Measurements from ENCODE around the gene RMC1. TPM values are rescaled to one million over a fixed set of nuclear protein-coding genes. Genes with fewer than 3 reads are reported as not detected.

RMC1 gene
- total RNA-seq, 1 donor, result 22.7 TPM

DNA sequence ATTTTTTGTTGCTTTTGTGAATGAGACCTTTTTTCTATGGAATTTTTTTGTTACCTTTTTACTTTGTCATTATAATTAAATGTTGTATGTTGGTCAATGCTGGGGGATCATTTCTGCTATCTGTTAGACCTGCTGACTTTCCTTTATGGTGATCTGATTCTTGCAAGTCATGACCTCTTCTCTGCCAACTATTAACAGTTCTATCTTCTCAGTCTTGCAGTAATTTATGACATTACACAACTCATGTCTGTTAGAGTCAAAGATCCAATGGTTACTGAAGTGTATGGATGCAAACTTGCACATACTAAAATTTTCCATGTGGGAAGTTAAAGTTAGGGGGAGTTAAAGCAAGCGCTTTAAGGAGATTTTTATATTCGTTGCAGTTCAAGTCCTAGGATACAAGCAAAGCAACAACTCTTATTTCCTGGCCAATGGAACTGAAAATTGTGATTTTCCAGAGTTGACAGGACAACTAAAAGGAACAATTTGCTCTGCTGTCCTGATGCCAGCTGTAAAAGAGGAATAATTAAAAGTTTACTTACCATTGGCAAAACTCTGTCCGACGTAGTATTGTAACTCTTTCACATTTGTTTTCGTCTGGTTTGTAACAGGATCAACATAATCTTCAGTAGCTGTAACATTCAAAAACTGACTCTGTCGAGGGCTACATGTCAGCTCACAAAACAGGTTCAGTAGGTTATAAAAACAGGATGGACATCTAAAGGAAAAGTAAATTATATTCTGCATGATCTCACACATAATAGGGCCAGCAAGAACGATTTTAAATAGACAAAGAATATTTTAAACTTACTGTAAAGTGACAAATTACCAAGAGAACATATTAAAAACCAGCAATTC lies 65.2 kb downstream of the RMC1 start:
- TF ChIP-seq, protein P1, sequence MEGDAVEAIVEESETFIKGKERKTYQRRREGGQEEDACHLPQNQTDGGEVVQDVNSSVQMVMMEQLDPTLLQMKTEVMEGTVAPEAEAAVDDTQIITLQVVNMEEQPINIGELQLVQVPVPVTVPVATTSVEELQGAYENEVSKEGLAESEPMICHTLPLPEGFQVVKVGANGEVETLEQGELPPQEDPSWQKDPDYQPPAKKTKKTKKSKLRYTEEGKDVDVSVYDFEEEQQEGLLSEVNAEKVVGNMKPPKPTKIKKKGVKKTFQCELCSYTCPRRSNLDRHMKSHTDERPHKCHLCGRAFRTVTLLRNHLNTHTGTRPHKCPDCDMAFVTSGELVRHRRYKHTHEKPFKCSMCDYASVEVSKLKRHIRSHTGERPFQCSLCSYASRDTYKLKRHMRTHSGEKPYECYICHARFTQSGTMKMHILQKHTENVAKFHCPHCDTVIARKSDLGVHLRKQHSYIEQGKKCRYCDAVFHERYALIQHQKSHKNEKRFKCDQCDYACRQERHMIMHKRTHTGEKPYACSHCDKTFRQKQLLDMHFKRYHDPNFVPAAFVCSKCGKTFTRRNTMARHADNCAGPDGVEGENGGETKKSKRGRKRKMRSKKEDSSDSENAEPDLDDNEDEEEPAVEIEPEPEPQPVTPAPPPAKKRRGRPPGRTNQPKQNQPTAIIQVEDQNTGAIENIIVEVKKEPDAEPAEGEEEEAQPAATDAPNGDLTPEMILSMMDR (IDR thresholded peaks at IDR 0.05; ENCODE audit: insufficient read depth, low read length), result no peak
- no peak for DNase-seq (ENCODE audit: low read depth)
- H3K4me3 ChIP-seq (ENCODE audit: low read depth, low read length), result no peak overlapping the region

DNA sequence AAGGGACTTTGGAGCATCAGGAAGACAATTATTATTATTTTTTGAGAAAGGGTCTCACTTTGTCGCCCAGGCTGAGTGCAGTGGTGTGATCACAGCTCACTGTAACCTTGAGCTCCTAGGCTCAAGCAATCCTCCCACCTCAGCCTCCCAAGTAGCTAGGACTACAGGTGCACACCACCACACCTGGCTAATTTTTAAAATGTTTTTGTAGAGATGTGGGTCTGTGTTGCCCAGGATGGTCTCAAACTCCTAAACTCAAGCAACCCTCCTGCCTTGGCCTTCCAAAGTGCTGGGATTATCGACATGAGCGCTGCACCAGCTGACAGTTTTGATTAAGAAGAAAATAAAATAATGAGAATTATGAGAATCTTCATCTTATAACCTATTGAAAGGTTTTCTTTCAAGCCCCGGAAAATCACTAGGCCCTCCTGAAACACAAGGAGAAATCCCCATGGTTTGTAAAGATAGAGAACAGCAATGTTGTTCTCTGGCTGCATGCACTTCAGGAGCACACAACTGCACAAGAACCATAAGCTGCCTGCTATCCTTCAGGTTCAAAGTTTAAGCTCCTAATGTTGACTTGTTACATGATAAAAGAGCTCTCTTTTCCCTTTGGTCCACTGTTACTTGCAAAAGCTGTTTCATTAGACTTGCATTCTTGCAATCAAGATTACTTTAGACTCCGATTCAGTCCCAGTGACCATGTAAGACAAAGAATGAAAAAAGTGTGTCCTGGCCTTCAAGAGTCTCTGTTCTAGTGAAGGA lies 66.2 kb downstream of the RMC1 start:
- DNase-seq (ENCODE audit: low read depth), result no peak
- no peak overlapping the region for H3K4me3 ChIP-seq (ENCODE audit: low read depth, low read length)
- TF ChIP-seq, protein P1 (IDR thresholded peaks at IDR 0.05; ENCODE audit: insufficient read depth, low read length), result no peak

DNA sequence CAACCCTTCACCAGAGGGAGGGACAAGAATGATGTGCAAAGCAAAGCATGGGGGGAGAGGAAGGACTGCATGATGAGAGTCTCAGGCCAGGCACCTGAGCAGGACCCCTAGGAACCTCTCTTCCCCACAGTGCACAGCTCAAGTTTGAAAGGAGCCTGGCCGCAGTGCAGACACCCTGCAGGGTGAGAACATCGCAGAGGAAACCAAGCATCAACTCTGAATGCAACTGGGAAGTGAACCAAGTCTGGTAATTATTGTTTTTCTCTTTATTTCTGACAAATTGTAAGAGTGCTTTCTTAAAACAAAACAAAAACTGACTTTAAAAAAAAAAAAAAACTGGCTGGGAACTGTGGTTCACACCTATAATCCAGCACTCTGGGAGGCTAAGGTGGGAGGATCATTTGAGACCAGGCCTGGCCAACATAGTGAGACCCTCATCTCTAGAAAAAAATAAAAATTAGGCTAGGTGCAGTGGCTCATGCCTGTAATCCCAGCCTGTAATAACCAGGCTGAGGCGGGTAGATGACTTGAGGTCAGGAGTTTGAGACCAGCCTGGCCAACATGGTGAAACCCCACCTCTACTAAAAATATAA lies 67.7 kb downstream of the RMC1 start:
- H3K4me3 ChIP-seq (ENCODE audit: low read depth, low read length), result no peak overlapping the region
- TF ChIP-seq, protein P1 (IDR thresholded peaks at IDR 0.05; ENCODE audit: insufficient read depth, low read length), result no peak
- DNase-seq (ENCODE audit: low read depth), result no peak

DNA sequence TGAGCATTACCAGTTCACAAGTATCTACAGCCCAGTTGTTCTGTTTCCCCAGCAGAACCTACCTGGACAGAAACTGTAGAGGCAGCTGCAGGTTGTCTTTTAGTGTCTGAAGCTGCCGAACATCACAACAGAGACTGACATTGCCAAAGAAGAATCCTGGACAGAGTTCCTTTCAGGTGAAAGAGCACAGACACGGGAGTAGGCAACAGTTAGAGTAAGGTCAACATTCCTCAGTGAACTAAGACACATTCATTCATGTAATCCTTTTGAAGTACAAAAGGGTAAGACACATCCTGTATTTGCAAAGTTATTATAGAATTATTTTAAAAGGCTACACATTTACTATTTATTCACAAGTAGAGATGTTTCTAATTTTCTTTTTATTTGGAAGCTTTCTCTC lies 68.7 kb downstream of the RMC1 start:
- TF ChIP-seq, protein P1 (IDR thresholded peaks at IDR 0.05; ENCODE audit: insufficient read depth, low read length), result no peak

DNA sequence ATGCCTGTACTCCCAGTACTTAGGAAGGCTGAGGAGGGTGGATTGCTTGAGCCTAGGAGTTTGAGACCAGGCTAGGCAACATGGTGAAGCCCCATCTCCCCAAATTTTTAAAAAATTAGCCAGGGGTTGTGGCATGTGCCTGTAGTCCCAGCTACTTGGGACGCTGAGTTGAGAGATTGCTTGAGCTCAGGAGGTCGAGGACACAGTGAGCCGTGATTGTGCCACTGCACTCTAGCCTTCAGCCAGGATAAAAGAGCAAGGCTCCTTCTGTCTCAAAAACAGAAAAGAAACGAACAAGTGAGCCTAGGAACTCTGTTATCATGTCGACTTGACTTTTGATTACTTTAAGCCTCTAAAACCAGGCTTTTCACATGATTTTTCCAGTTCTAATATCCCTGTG lies 69.3 kb downstream of the RMC1 start:
- DNase-seq (ENCODE audit: low read depth), result no peak
- TF ChIP-seq, protein P1 (IDR thresholded peaks at IDR 0.05; ENCODE audit: insufficient read depth, low read length), result no peak
- H3K4me3 ChIP-seq (ENCODE audit: low read depth, low read length), result no peak overlapping the region

More for the DNA sequence above, 68.7 kb downstream of the RMC1 start:
- no peak for DNase-seq (ENCODE audit: low read depth)
- H3K4me3 ChIP-seq (ENCODE audit: low read depth, low read length), result no peak overlapping the region

DNA sequence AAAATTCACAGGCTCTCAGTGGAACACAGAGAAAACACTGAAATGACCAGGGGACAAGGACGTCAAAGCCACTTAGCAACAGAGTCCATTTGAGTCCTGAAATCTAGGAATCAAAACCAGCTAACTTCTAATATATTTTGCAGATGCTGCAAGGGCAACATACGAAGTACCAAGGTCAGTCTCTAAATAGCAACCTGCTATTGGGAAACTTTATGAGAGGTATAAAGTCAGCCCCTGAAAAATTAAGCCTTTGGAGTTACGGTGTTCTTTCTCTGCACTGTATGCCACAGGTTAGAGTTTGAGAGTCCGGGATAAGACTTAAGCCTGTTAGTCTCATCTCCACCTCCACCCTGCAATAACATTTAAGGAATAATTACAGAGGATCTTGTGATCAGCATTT lies 69.7 kb downstream of the RMC1 start:
- TF ChIP-seq, protein P1 (IDR thresholded peaks at IDR 0.05; ENCODE audit: insufficient read depth, low read length), result no peak
- H3K4me3 ChIP-seq (ENCODE audit: low read depth, low read length), result no peak overlapping the region
- DNase-seq (ENCODE audit: low read depth), result no peak

All from fibroblast of the aortic adventitia (primary cell).